VCaP (cell line): ENCODE data around the gene FOSL2.
"Not testable (repeated sequence)": the region's sequence is repeated elsewhere in the genome, so short reads cannot be mapped to it uniquely, and the experiment has no call there.

ENCODE experiments used
- H3K27ac ChIP-seq: fragments of 450-650 bp; 2 replicates; pipeline ENCODE4 v1.5.1; 2017
- TF ChIP-seq, protein P1 (sequence below): fragments of 450-650 bp; conservative IDR thresholded peaks from 2 replicates; pipeline ENCODE4 v1.5.1; 2017; ENCODE audit warnings: mild to moderate bottlenecking, moderate library complexity

FOSL2 gene

DNA sequence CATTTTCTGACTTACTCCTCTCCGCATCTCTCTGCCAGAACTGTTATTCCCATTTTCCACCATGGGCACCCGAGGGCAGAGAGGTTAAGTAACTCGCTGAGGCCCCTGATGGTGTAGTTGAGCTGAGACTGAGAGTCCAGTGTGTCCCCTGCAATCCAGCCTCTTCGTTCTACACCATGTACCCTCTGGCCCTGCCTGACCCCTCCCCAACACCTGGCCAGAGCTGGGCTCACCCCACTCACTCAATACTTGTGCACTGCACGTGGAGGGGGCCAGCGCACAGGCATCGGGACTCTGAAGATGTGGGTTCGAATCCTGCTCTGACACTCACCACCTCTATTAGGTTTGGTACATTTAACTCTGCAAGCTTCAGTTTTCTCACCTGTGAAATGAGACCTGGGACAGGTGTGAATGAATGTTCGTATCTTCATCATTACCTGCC lies 24.3 kb upstream of the FOSL2 start:
- TF ChIP-seq, protein P1, sequence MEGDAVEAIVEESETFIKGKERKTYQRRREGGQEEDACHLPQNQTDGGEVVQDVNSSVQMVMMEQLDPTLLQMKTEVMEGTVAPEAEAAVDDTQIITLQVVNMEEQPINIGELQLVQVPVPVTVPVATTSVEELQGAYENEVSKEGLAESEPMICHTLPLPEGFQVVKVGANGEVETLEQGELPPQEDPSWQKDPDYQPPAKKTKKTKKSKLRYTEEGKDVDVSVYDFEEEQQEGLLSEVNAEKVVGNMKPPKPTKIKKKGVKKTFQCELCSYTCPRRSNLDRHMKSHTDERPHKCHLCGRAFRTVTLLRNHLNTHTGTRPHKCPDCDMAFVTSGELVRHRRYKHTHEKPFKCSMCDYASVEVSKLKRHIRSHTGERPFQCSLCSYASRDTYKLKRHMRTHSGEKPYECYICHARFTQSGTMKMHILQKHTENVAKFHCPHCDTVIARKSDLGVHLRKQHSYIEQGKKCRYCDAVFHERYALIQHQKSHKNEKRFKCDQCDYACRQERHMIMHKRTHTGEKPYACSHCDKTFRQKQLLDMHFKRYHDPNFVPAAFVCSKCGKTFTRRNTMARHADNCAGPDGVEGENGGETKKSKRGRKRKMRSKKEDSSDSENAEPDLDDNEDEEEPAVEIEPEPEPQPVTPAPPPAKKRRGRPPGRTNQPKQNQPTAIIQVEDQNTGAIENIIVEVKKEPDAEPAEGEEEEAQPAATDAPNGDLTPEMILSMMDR: no peak
- no peak overlapping the region for H3K27ac ChIP-seq

DNA sequence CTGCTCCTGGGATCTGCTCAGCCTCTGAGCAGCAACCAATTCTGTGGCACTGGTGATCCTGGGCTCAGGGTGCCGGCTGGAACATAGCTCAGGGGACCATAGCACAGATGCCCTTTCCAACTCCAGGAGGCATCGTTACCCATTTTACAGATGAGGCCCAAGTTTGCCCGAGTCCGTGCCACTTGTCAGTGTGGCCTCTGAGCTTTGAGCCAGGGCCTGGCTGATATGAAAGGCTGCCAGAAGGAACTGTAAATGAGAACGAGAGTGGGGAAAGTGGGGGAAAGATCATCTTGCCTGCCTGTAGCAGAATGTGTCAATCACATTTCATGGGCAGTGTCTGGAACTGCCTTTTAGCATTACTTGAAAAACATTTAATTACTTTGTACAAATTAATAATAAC lies 23.3 kb upstream of the FOSL2 start:
- TF ChIP-seq, protein P1: no peak
- no peak overlapping the region for H3K27ac ChIP-seq

DNA sequence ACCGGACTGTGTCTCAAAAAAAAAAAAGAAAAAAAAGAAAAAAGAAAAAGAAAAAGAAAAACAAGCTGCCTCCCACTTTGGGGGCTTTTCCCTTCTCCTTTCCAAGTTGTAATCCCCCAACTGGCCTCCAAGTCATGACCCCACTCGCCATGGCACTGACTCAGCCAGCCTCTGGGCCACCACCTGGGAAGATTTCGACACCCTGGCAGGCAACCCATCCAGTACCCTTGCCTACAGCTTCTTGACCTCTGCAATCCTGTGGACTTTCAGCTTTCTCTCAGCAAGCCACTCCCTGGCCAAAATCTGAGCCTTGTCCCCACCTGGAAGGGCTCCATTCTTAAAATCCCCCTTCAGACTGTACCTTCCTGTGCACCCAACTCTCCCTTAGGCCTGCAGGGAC lies 22.3 kb upstream of the FOSL2 start:
- TF ChIP-seq, protein P1: no peak
- no peak overlapping the region for H3K27ac ChIP-seq

DNA sequence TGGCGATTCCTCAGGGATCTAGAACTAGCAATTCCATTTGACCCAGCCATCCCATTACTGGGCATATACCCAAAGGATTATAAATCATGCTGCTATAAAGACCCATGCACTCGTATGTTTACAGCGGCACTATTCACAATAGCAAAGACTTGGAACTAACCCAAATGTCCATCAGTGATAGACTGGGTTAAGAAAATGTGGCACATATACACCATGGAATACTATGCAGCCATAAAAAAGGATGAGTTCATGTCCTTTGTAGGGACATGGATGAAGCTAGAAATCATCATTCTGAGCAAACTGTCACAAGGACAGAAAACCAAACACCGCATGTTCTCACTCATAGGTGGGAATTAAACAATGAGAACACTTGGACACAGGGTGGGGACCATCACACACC lies 20.9 kb upstream of the FOSL2 start:
- H3K27ac ChIP-seq: not testable (repeated sequence)

DNA sequence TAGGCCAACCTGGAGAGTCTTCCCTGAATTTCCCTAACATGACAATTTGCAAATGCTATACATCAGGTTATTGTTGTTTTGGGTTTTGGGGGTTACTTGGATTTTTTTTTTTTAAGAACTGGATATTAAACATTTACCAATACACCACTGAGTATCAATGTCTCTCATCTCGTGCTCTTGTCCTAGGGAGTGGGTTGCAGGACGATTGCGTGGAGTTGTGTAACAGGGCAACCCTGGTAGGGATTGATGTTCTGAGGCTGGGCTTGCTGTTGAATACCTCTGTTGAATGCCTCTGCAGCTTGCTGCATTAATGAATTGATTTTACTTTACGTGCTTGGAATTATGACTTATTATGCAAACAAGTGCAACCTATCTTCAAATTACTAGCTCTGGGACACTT lies 18.8 kb upstream of the FOSL2 start:
- TF ChIP-seq, protein P1: no peak
- no peak overlapping the region for H3K27ac ChIP-seq

DNA sequence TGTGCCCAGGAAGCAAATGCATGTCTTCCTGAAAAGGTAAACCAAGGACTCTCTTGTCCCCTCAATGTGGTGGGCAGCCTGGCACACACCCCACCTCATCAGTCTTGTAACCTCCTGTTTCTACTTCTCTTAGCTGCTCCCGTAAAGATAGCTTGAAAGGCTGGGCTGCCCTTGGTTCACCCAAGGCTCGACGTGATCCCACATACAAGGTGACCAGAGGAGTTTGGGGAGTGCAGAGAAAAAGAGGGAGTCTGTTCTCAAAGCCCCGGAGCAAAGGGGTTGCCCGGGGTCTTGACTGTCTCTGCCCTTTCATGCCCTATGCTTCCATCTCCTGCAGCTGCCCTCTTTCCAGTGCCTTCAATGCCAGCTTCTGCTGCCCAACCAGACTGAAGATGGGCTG lies 18.3 kb upstream of the FOSL2 start:
- TF ChIP-seq, protein P1: no peak
- no peak overlapping the region for H3K27ac ChIP-seq

DNA sequence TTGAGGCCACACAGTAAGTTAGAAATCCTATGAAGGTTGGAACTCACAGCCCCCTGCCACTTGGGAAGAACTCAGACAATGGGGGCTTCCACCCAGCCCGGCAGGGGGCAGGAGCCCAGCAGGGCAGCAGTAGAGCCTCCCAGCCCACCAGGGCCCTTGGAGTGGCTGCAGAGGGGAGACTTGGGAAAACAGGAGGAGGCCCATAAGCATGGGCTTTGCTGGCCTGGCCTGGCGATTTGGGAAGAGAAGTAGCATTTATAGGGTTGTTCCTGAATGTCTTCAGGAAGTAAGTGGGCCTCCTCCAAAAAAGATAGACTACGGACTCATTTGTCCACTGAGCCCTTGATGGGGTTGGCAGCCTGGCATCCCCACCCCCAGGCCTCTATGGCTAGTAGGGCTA lies 17.4 kb upstream of the FOSL2 start:
- H3K27ac ChIP-seq: no peak overlapping the region
- TF ChIP-seq, protein P1: no peak

DNA sequence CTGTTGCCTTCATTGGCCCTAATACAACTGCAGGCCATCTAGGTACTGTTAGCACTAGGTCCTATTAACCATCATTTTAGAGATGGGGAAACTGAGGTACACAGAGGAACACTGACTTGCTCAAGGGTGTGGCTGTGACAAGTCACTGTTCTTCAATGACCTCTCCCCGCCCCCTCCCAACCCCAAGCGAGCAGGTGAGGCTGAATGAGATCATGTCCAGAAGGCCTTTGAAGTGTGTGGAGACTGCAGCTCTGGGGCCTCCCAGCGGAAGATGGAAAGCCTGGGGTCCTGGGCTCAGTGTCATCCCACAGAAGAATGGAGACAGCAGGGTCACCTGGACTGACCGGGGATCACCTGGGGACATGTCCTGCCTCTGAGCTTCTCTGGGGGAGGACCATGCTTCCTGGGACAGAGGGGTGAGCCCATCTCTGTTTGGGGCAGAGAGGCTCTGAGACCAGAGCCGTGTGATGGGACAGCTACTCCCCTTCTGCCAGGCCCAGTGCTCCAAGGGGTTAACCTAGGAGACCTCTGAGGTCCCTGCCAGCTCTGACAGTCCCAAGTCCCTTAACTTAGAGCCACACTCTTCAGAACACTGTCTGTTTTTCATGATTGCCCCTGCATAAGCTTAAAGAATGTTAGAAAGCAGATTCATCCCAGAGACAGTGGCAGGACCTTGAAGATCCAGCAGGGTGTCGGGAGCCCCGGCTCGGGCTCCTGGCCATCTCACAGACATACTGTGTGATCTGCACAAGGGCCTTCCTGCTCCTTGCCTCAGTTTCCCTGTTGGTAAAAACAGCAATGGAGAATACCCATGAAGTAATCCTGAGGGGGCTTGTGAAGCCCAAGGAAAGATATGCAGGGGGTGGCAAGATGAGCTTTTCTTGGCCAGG lies 16.7 kb upstream of the FOSL2 start:
- no peak overlapping the region for H3K27ac ChIP-seq
- TF ChIP-seq, protein P1: no peak
